GM19324 (cell line): ENCODE data around the gene DOK1.

Experiments
- ATAC-seq: cut with Tn5 transposase; IDR thresholded peaks from one replicate; pipeline ENCODE4 v1.9.1; 2021; ENCODE audit warnings: mild to moderate bottlenecking, moderate library complexity; ENCODE audit not compliant: unreplicated experiment, low FRiP score

The DOK1 gene

DNA sequence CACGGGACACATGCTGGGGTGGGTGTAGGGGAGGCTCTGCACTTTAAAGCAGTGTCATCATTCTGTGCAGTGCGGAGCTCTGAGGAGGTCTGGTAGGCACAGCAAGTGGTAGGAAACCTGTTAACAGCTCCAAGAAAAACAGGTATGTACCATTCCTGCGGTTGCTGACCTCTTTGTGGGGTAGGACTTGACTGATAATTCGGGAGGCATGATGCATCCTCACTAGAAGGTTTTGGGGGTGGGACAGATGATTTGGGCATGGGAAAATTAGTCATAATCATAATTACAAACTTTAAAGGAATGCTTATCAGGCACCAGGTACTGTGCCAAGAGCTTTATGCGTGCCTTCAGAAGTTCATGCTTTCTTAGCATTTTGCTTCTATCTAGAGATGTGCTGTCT is 9.7 kb downstream of the DOK1 start:
- no peak for ATAC-seq

DNA sequence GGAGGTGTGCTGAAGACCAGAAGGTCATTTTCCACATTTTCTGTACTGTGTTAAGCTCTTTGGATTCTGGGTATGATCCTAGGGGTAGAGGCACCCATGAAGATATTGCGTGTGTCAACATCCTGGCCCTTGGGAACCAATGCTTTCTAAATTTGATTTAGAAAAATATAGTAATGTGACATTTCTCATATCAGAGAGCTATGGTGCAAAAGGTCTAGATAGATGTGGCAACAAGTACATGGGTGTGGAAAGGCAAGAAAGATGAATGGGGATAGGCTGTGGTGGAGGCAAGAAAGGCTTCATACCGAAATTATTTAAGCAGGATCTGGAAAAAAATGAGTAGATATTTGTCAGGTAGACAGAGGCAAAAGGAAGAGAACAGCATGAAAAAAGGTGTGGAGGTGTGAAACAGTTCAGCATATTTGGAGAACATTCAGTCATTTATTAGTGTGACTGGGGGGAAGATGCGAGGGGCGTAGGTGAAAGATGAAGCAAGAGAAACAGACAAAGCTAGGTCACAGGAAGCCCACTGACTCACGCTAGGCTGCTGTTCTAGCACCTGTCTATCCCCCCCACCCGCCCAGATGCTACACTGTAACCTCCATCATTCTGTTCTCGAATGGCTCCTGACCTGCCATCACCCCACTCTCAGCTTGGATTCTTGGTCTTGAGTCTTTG is 11.7 kb downstream of the DOK1 start:
- no peak for ATAC-seq

DNA sequence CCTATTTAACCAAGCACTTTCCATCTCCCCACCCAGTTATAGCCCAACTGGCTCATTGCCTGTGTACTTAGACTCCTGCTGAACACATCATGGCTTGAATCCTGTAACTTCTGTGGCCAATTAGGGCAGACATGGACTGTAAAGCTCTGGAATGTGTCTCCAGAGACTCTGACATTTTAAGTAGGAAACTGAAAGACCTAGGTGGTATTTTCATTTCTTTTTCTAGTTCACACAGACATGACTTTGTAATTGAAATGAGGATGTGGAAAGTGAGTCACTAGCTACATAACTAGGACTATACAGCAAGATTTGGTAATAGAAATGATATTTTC is 12.2 kb downstream of the DOK1 start:
- ATAC-seq, result no peak

GRCh38 chr2:74567881-74568280 is 13.4 kb downstream of the DOK1 start:
- ATAC-seq, result no peak

GRCh38 chr2:74569686-74570085 is 15.2 kb downstream of the DOK1 start:
- no peak for ATAC-seq

DNA sequence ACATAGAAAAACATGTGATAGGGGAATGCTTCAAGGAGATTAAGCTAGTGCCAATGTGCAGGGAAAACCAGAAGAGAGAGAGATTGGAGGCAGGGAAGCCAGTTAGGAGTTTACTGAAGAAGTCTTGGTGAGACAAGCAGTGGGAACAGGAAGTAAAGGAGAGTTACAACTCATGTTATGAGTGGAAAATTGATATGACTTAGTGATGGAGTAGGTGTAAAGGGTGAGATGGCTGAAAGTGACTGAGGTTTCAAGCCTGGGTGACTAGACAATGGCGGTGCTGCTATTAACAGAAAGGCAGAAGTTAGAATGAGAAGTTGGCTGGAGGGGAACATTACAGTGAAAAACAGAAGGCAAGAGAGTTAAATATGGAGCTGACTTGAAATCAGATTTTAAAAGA is 16.5 kb downstream of the DOK1 start:
- ATAC-seq, result peak; percentile 50

- ATAC-seq, result no peak
These were observed 17.8 kb downstream of the DOK1 start for GRCh38 chr2:74572178-74572925.

DNA sequence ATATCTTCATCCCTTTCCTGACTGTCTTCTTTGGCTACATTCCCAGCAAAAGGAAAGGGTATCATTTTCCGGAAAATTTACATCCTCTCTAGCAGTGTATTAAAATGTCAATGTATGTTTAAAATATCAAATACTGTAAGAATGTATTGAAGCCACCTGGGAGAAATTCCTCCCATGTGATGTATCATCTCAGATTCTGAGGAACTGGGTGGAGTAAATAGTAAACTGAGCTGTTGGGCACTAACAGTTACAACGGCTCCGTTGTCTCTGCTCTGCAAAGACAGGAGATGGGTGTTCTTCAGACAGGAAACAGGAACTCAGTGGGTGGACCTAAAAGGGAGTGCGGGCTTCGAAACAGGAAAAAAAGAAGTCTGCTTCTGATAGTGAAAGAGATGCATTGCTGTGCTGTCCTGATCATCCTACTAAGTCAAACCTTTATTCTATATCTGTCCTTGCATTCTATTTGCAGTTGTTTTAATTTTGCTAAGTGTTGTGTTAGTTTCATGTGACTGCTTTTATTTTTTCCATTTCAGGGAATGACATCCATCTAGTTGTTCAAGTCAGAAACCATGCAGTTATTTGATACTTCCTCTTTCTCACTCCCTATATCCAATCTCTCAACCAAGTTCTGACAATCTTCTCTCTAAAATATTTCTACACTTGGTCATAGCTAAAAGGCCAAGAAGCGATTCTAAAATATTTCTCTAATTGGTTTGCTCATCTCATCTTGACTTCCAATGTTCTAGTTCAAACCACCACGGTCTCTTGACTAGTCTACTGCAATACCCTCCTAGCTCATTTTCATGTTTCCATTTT is 19.4 kb downstream of the DOK1 start:
- ATAC-seq, result peak; percentile 46

- no peak for ATAC-seq
These were observed 20.8 kb downstream of the DOK1 start for GRCh38 chr2:74575320-74575719.

DNA sequence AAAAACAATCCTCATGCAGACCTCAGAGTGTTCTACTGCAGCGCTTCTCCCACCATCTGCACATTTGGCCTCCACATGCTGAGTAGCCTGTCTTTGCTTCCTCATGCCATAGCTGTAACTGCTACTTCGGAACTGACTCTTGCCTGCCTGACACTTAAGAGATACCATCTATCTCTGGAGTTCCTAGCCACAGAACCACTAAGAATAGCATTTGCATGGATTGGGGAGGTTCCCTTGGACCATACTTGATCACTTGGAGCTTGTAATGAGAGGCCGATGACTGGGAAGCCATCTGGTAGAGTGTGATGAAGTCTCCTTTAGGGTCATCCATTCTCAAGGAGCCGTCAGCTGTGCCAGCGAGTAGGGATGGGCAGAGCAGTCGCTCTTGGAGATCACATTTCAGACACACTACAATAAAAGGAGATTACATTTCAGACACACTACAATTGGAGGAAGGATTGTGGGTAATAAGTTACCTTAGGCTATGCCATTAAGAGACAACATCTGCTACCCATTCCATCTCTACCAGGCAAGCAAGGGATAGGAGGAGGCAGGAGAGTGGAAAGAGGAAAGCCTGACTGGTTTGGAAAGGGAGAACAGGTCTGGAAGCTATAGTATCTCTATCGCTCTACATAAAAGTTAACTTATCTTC is 21.8 kb downstream of the DOK1 start:
- ATAC-seq, result no peak

- no peak for ATAC-seq
These were observed 22.3 kb downstream of the DOK1 start for GRCh38 chr2:74576863-74577229.

DNA sequence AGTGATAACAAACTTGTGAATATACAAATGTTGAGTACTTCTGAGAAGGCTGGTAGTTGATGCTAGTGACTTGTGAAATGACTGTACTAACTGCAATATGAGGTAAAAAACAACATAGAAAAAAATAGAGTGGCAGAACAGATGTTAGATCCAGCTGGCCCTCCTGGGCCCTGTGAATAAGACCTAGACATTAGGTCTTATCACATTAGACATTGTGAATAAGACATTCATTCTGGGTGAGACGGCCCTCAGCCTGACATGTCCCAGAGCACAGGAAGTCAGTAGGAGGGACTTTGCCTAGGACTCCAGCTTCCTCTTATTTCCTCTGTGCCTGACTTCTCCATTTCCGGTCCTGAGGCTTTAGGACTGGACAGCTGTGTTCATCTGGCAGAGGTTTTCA is 22.9 kb downstream of the DOK1 start:
- no peak for ATAC-seq

GRCh38 chr2:74578408-74578807 is 23.9 kb downstream of the DOK1 start:
- ATAC-seq, result no peak

GRCh38 chr2:74581463-74581862 is 26.9 kb downstream of the DOK1 start:
- no peak for ATAC-seq

DNA sequence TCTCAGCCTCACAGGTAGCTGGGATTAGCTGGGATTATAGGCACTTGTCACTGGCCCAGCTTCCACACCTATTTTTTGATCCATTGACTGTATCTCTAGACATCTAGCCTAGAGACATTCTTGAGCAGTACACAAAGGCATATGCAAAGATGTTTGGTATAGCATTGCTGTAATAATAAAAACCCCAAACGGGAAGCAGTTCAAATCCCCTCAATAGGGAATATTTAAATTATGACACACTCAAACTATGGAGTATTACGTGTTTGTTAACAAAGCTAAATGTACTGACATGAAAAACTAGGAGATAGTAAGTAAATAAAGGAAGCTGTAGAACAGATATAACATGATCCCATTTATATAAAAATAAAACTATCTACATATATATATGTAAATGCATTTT is 27.7 kb downstream of the DOK1 start:
- ATAC-seq, result no peak

- ATAC-seq, result no peak
These were observed 29.0 kb downstream of the DOK1 start for GRCh38 chr2:74583504-74583903.

DNA sequence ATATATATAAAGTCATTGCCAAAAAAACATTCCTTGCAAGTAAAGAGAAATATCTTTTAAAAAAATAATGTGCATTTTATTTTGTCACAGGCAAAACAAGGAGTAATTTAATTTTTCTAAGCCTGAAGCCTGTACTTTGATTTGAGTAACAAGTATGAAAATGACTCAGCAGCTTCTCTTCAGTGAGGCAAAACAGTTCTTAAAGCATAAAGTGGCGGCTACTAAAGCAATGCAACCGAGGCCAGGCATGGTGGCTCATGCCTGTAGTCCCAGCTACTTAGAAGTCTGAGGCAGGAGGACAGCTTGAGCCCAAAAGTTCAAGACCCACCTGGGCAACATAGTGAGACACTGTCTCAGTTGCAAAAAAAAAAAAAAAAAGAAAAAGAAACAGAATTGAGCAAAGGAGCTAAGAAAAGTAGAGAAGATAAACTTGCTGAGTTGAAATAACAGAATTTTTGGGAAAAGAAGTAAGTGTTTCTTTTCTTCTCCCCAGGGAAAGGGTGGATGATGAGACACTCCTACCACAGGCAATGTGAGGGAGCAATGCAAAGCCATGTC is 29.6 kb downstream of the DOK1 start:
- no peak for ATAC-seq

- no peak for ATAC-seq
These were observed 31.1 kb downstream of the DOK1 start for GRCh38 chr2:74585406-74586185.

- ATAC-seq, result peak; percentile 74
These were observed 33.3 kb downstream of the DOK1 start for GRCh38 chr2:74587664-74588277.

- ATAC-seq, result no peak
These were observed 34.1 kb downstream of the DOK1 start for GRCh38 chr2:74588664-74589063.
